Suprapubic skin (tissue), 4 donors: ENCODE measurements around the gene RAD51C.

Experiments
- CTCF ChIP-seq, 2 donors: fragments of 200-600 bp in 1 of 2; fragments of 450-650 bp in 1 of 2; sonication (generic) in 1 of 2; IDR thresholded peaks; one replicate each; pipeline ENCODE4 v1.5.1; 2016 to 2019; ENCODE audit warnings: antibody characterized with exemption in 2 of 2, mild to moderate bottlenecking in 1 of 2, moderate library complexity in 1 of 2
- POLR2A ChIP-seq, 2 donors: fragments of 450-650 bp; IDR thresholded peaks; one replicate each; pipeline ENCODE4 v1.6.1; 2017; ENCODE audit warnings: antibody characterized with exemption in 2 of 2, mild to moderate bottlenecking in 2 of 2, moderate library complexity in 2 of 2
- POLR2AphosphoS5 ChIP-seq, 3 donors: sonication (generic); formaldehyde crosslinking; IDR thresholded peaks; one replicate each; pipeline ENCODE4 v1.6.1; 2017; ENCODE audit warnings: antibody characterized with exemption in 3 of 3

GRCh38 chr17:58694302-58694701 lies 1.9 kb downstream of the RAD51C start:
- TF ChIP-seq POLR2A (IDR thresholded peaks at IDR 0.05): no peak
- TF ChIP-seq POLR2AphosphoS5 (IDR thresholded peaks at IDR 0.05): no peak
- TF ChIP-seq CTCF (IDR thresholded peaks at IDR 0.05): no peak
